ENCODE results near the gene SYNE3. TPM values are rescaled to one million over a fixed set of nuclear protein-coding genes. Genes with fewer than 3 reads are reported as not detected.

SYNE3 gene
- total and polyA plus RNA-seq, 2 donors (not counting 1 experiment from before 2014, with no cell fraction given) = 4.9 to 24.1 TPM

- Histone ChIP-seq H3K27ac (ENCODE audit: insufficient read depth, low read length) (no peak overlapping the region), H3K27me3 (ENCODE audit: control insufficient read depth, insufficient read depth, low read length) (no peaks in the 10 kb centered on the region), H2AFZ (ENCODE audit: low read length) (no peak overlapping the region), H3K9ac (ENCODE audit: insufficient read depth, low read length) (no peak overlapping the region), H3K9me3 (ENCODE audit: control insufficient read depth, insufficient read depth, low read depth, low read length) (no peaks in the 10 kb centered on the region), H3K4me2 (ENCODE audit: extremely low read depth, insufficient read depth, low read length) (no peak overlapping the region), H3K4me3 (replicated peaks in 1 of 4; ENCODE audit: control extremely low read depth in 1 of 4, insufficient read depth in 1 of 4, low read depth in 3 of 4, low read length in 4 of 4) (no peak overlapping the region), H4K20me1 (ENCODE audit: control insufficient read depth, extremely low read depth, insufficient read depth, low read length) (no peaks in the 10 kb centered on the region), H3K79me2 (ENCODE audit: control insufficient read depth, insufficient read depth, low read length) (peaks cover 29% of the 10 kb centered on the region), H3K36me3 (ENCODE audit: control insufficient read depth, insufficient read depth, low read length) (peaks cover 2% of the 10 kb centered on the region), H3K4me1 (ENCODE audit: control insufficient read depth, extremely low read depth, insufficient read depth, low read length) (peaks cover 12% of the 10 kb centered on the region)
- no peak for DNase-seq (ENCODE audit: low read depth in 2 of 2)
- no peak for TF ChIP-seq CTCF (conservative IDR thresholded peaks at IDR 0.05 in 1 of 2, IDR thresholded peaks at IDR 0.05 in 1 of 2; ENCODE audit: low read depth in 1 of 2, low read length in 2 of 2)
- no peak for TF ChIP-seq EZH2 (IDR thresholded peaks at IDR 0.05; ENCODE audit: low read length, missing control alignments)
These were observed 26.3 kb downstream of the SYNE3 start for GRCh38 chr14:95490138-95490509.

GRCh38 chr14:95489214-95490137 lies 27.0 kb downstream of the SYNE3 start:
- Histone ChIP-seq H3K36me3 (ENCODE audit: control insufficient read depth, insufficient read depth, low read length) (no peaks in the 10 kb centered on the region), H3K27me3 (ENCODE audit: control insufficient read depth, insufficient read depth, low read length) (no peaks in the 10 kb centered on the region), H3K4me2 (ENCODE audit: extremely low read depth, insufficient read depth, low read length) (no peak overlapping the region), H3K4me3 (replicated peaks in 1 of 4; ENCODE audit: control extremely low read depth in 1 of 4, insufficient read depth in 1 of 4, low read depth in 3 of 4, low read length in 4 of 4) (no peak overlapping the region), H3K27ac (ENCODE audit: insufficient read depth, low read length) (no peak overlapping the region), H3K4me1 (ENCODE audit: control insufficient read depth, extremely low read depth, insufficient read depth, low read length) (peaks cover 12% of the 10 kb centered on the region), H3K9ac (ENCODE audit: insufficient read depth, low read length) (no peak overlapping the region), H3K9me3 (ENCODE audit: control insufficient read depth, insufficient read depth, low read depth, low read length) (no peaks in the 10 kb centered on the region), H2AFZ (ENCODE audit: low read length) (no peak overlapping the region), H4K20me1 (ENCODE audit: control insufficient read depth, extremely low read depth, insufficient read depth, low read length) (no peaks in the 10 kb centered on the region), H3K79me2 (ENCODE audit: control insufficient read depth, insufficient read depth, low read length) (peaks cover 27% of the 10 kb centered on the region)
- DNase-seq (ENCODE audit: low read depth in 2 of 2) = peak in 1 of 2 donors; percentile 75
- TF ChIP-seq EZH2 (IDR thresholded peaks at IDR 0.05; ENCODE audit: low read length, missing control alignments) (no peak), CTCF (conservative IDR thresholded peaks at IDR 0.05 in 1 of 2, IDR thresholded peaks at IDR 0.05 in 1 of 2; ENCODE audit: low read depth in 1 of 2, low read length in 2 of 2) (no peak)

- Histone ChIP-seq H4K20me1 (ENCODE audit: control insufficient read depth, extremely low read depth, insufficient read depth, low read length) (no peaks in the 10 kb centered on the region), H3K4me1 (ENCODE audit: control insufficient read depth, extremely low read depth, insufficient read depth, low read length) (peaks cover 16% of the 10 kb centered on the region), H3K79me2 (ENCODE audit: control insufficient read depth, insufficient read depth, low read length) (peaks cover 25% of the 10 kb centered on the region), H3K36me3 (ENCODE audit: control insufficient read depth, insufficient read depth, low read length) (no peaks in the 10 kb centered on the region), H3K4me3 (replicated peaks in 1 of 4; ENCODE audit: control extremely low read depth in 1 of 4, insufficient read depth in 1 of 4, low read depth in 3 of 4, low read length in 4 of 4) (no peak overlapping the region), H3K4me2 (ENCODE audit: extremely low read depth, insufficient read depth, low read length) (no peak overlapping the region), H3K27ac (ENCODE audit: insufficient read depth, low read length) (no peak overlapping the region), H3K9me3 (ENCODE audit: control insufficient read depth, insufficient read depth, low read depth, low read length) (no peaks in the 10 kb centered on the region), H3K27me3 (ENCODE audit: control insufficient read depth, insufficient read depth, low read length) (no peaks in the 10 kb centered on the region), H2AFZ (ENCODE audit: low read length) (no peak overlapping the region), H3K9ac (ENCODE audit: insufficient read depth, low read length) (no peak overlapping the region)
- TF ChIP-seq EZH2 (IDR thresholded peaks at IDR 0.05; ENCODE audit: low read length, missing control alignments) = no peak
- TF ChIP-seq CTCF (conservative IDR thresholded peaks at IDR 0.05 in 1 of 2, IDR thresholded peaks at IDR 0.05 in 1 of 2; ENCODE audit: low read depth in 1 of 2, low read length in 2 of 2) = no peak
- peak in 1 of 2 donors; percentile 23 for DNase-seq (ENCODE audit: low read depth in 2 of 2)
These were observed 27.9 kb downstream of the SYNE3 start for GRCh38 chr14:95488376-95489213.
